Measurements from ENCODE around the gene SLC22A1.
A peak's percentile ranks its signal among the peaks of the same experiment; 100 is the strongest.

SLC22A1 gene

GRCh38 chr6:160192840-160193239 is 71.2 kb downstream of the SLC22A1 start:
- in situ Hi-C loops (cut with HindIII; ENCODE audit: low pct_ligation_motif_present, low pct_unique_long_range_greater_than_20kb, low sequenced_read_pairs), result no loop called here
- DNase-seq, result no peak

GRCh38 chr6:160194808-160195207 is 73.2 kb downstream of the SLC22A1 start:
- in situ Hi-C loops (cut with HindIII; ENCODE audit: low pct_ligation_motif_present, low pct_unique_long_range_greater_than_20kb, low sequenced_read_pairs), result no loop called here
- no peak for DNase-seq

DNA sequence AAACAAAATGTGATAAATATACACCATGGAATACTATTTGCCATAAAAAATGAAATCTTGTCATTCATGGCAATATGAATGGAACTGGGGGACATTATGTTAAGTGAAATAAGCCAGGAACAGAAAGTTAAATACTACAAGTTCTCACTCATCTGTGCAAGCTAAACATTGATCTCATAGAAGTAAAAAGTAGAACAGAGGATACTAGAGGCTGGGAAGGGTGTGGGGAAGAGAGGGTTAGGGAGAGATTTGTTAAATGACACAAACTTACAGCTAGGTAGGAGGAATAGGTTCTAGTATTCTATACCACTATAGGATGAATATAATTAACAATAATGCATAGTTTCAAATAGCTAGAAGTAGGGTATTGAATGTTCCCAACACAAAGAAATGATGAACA is 76.0 kb downstream of the SLC22A1 start:
- in situ Hi-C loops (cut with HindIII; ENCODE audit: low pct_ligation_motif_present, low pct_unique_long_range_greater_than_20kb, low sequenced_read_pairs), result no loop called here
- no peak for DNase-seq

DNA sequence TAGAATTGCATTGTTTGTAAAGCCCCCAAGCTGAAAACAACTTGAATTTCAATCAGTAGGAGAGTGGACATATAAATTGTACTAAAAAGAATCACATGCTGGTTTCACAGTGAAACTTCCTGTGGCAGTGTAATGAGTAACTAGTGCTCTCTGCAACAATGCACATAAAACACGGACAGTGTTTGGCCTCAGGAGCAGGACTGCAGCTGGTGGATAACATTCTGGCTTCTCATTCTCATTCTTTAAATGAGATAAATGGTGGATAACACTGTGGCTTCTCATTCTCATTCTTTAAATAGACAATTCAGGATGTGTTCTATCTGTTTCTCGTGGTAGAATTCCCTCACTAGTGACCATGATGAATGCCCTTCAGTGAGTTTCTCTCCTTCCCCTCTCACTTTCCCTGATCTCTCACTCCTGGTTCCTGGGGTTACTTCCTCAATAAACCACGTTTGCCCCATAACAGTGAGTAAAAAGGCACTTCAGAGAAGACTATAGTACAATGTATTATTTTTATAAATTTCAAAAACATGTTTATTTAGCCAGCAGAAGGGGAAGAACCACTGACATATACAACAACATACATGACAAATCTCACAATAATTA is 77.1 kb downstream of the SLC22A1 start:
- in situ Hi-C loops (cut with HindIII; ENCODE audit: low pct_ligation_motif_present, low pct_unique_long_range_greater_than_20kb, low sequenced_read_pairs), result no loop called here
- peak; percentile 54 for DNase-seq

- in situ Hi-C loops (cut with HindIII; ENCODE audit: low pct_ligation_motif_present, low pct_unique_long_range_greater_than_20kb, low sequenced_read_pairs), result no loop called here
- DNase-seq, result no peak
These were observed 79.4 kb downstream of the SLC22A1 start for GRCh38 chr6:160201061-160201460.

DNA sequence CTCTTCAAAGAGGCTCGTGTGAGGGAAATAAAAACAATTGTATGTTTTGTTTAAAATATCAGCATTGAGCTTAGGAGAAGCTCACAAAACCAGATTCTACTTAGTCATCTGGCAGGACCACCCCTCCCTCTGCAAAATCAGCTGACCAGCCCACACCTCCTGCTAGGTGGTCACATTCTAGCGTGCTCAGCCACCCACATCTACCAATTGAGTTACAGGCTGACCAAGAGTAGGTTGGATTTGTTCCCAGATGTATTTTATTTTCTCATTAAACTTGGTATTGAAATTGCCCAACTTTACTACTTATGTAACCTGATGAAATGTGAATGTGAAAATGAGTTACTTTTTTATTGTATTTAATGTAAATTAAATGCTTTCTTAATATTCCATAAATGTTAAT is 80.8 kb downstream of the SLC22A1 start:
- in situ Hi-C loops (cut with HindIII; ENCODE audit: low pct_ligation_motif_present, low pct_unique_long_range_greater_than_20kb, low sequenced_read_pairs), result no loop called here
- no peak for DNase-seq

GRCh38 chr6:160203076-160203475 is 81.5 kb downstream of the SLC22A1 start:
- no peak for DNase-seq
- in situ Hi-C loops (cut with HindIII; ENCODE audit: low pct_ligation_motif_present, low pct_unique_long_range_greater_than_20kb, low sequenced_read_pairs), result no loop called here

- no peak for DNase-seq
- in situ Hi-C loops (cut with HindIII; ENCODE audit: low pct_ligation_motif_present, low pct_unique_long_range_greater_than_20kb, low sequenced_read_pairs), result no loop called here
These were observed 81.9 kb downstream of the SLC22A1 start for GRCh38 chr6:160203522-160203921.

- no peak for DNase-seq
- in situ Hi-C loops (cut with HindIII; ENCODE audit: low pct_ligation_motif_present, low pct_unique_long_range_greater_than_20kb, low sequenced_read_pairs), result no loop called here
These were observed 82.3 kb downstream of the SLC22A1 start for GRCh38 chr6:160203953-160204352.

- DNase-seq, result no peak
- in situ Hi-C loops (cut with HindIII; ENCODE audit: low pct_ligation_motif_present, low pct_unique_long_range_greater_than_20kb, low sequenced_read_pairs), result no loop called here
These were observed 83.1 kb downstream of the SLC22A1 start for GRCh38 chr6:160204710-160205109.

GRCh38 chr6:160207618-160208017 is 86.0 kb downstream of the SLC22A1 start:
- DNase-seq, result no peak
- in situ Hi-C loops (cut with HindIII; ENCODE audit: low pct_ligation_motif_present, low pct_unique_long_range_greater_than_20kb, low sequenced_read_pairs), result no loop called here
